OCI-LY3 (cell line): Measurements from ENCODE around the gene REEP1.

Experiments
- EZH2phosphoT487 ChIP-seq: fragments of 200-600 bp; shearing (Covaris generic); IDR thresholded peaks from 2 replicates; pipeline ENCODE4 v1.6.1; 2018; ENCODE audit warnings: antibody characterized with exemption, mixed run types, low read depth
- TF ChIP-seq, protein P1 (sequence below): fragments of 200-600, 300-600 bp; sonication (generic); IDR thresholded peaks from 2 replicates; pipeline ENCODE4 v1.5.1; 2014; ENCODE audit warnings: antibody characterized with exemption, low read length, low read depth

DNA sequence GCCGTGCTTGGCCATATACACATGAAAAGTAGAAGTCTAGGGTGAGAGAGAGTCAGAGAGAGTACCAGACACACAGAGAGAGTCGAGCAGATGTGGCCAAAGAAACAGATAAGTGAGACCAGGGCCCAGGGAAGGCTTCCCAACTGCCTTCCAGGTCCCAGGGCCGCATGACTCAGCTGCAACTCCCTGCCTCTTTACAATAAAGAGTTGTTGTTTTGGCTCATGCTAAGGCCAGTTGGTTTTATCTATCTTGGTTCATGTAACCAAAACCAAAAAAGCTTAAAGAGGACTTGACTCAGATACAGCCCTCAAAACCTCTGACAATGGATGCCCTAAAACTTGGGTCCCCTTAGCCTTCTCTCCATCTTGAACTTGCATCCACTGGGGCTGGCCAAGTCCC, 36.9 kb downstream of the REEP1 start:
- TF ChIP-seq, protein P1, sequence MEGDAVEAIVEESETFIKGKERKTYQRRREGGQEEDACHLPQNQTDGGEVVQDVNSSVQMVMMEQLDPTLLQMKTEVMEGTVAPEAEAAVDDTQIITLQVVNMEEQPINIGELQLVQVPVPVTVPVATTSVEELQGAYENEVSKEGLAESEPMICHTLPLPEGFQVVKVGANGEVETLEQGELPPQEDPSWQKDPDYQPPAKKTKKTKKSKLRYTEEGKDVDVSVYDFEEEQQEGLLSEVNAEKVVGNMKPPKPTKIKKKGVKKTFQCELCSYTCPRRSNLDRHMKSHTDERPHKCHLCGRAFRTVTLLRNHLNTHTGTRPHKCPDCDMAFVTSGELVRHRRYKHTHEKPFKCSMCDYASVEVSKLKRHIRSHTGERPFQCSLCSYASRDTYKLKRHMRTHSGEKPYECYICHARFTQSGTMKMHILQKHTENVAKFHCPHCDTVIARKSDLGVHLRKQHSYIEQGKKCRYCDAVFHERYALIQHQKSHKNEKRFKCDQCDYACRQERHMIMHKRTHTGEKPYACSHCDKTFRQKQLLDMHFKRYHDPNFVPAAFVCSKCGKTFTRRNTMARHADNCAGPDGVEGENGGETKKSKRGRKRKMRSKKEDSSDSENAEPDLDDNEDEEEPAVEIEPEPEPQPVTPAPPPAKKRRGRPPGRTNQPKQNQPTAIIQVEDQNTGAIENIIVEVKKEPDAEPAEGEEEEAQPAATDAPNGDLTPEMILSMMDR: no peak
- no peak for TF ChIP-seq EZH2phosphoT487
